Activated CD4-positive, alpha-beta T cell treated with anti-CD3 and anti-CD28 coated beads, Interleukin-2, Interleukin-6, amounts not matched to agents 100 ng/mL and 50 ng/mL, durations not matched to agents 16 hours and 8 hours (primary cell): ENCODE data around the gene USP54.
A peak's percentile ranks its signal among the peaks of the same experiment; 100 is the strongest.
"Not testable (repeated sequence)": the region's sequence is repeated elsewhere in the genome, so short reads cannot be mapped to it uniquely, and the experiment has no call there.

Experiments used
- DNase-seq: peaks from one replicate; pipeline ENCODE4 v3.0.0-alpha.2; 2020

The USP54 gene

DNA sequence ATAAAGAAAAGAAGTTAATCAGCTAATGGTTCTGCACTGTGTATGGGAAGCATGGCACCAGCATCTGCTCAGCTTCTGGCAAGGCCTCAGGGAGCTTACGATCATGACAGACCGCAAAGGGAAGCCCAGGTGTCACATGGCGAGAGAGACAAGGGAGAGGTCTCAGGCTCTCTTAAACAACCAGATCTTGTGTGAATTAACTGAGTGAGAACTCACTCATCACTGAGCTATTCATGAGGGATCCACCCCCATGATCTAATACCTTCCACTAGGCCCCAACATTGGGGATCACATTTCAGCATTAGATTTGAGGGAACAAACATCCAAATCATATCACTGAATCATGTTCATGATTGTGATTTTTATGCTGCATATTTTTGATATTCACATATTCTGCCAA is 5.8 kb downstream of the USP54 start:
- DNase-seq: no peak

DNA sequence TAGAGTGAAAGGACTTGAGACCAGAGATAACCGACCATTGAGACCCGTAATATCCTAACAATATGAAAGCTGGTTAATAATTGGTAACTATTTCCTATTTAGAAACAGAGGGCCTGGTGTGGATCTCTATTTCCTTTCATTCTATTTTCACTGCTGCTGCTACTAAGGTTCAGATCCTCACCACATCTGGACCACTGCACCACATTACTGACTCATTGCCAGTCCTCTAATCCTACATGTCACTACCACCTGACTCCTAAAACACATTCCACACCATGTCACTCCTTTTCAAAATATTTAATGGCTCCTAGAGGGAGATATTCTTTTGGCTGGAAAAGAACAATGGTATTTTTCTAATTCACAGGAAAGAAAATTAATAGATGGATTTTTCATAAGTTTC is 6.4 kb downstream of the USP54 start:
- DNase-seq: no peak

DNA sequence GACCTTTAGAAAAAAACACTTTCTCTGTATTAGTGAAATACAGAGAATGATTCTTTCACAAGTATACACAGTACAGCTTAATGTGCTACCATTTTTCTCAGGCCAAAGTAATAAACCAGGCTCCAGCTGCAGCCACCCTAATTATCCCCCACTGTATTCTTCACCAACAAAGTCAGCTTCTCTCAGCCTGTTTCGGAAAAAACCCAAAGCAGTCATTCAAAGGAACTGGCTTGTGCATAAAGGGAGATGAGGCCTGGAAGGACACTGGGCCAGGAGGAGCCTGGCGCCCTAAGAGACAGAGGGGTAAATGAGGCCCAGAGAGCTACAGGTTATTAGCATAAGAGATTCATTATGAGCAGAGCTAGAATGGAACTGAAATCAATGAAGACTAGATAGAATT is 9.2 kb downstream of the USP54 start:
- DNase-seq: no peak

DNA sequence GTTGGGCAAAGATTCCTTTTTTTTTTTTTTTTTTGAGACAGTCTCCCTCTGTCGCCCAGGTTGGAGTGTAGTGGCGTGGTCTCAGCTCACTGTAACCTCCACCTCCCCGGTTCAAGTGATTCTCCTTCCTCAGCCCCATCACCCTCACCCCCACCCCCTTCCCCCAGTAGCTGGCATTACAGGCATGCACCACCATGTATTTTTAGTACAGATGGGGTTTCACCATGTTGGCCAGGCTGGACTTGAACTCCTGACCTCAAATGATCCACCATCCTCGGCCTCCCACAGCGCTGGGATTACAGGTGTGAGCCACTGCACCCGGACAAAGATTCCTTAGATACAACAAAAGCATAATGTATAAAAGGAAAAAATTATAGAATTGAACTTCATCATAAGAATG is 12.2 kb downstream of the USP54 start:
- DNase-seq: not testable (repeated sequence)

DNA sequence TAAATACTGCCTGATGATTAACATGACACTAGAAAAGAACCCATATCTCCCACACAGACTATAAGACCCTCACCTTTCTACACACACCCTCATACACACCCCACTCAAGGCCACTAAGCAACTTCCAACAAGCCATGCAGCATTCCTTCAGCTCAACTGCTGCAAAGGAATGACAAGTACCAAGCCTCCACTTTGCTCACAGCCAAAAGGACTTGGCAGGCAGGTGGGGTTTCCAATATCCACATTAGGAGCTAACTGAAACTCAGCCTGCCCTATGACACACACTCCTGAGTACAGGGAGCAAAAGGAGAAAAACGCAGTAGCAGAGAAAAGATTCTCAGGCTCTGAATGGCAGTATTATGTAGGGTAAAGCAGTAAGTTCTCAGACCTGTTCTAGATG is 13.4 kb downstream of the USP54 start:
- no peak for DNase-seq

DNA sequence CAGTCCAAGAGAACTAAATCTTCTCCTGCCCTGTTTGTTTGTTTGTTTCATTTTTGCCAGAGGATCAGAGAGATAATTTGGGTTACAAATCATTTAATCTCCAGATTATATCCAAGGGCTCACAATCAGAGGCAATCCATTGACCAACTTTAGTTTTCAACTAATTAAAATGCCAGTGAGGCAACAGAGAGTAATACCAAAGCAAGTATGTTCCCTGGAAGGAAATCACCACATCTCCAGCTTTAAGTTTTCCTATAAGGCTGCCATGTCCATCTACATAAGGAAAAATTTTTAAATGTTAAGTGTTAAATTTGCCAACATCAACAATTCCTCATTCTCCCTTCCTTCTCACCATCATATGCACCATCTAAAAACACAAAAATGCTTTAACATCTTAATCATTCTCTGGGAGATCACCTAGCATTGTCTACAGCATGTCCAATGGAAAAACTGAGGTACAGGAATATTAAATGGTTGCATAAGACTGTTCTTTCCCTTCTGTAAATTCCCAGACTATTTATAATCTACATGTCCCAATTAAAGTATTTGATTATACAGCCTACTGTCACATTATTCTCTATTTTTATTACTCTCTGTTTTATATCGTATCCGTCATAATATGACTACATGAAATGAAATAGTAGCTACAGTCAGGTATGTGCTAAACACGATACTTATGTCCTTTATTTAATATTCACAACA is 14.1 kb downstream of the USP54 start:
- DNase-seq: no peak

DNA sequence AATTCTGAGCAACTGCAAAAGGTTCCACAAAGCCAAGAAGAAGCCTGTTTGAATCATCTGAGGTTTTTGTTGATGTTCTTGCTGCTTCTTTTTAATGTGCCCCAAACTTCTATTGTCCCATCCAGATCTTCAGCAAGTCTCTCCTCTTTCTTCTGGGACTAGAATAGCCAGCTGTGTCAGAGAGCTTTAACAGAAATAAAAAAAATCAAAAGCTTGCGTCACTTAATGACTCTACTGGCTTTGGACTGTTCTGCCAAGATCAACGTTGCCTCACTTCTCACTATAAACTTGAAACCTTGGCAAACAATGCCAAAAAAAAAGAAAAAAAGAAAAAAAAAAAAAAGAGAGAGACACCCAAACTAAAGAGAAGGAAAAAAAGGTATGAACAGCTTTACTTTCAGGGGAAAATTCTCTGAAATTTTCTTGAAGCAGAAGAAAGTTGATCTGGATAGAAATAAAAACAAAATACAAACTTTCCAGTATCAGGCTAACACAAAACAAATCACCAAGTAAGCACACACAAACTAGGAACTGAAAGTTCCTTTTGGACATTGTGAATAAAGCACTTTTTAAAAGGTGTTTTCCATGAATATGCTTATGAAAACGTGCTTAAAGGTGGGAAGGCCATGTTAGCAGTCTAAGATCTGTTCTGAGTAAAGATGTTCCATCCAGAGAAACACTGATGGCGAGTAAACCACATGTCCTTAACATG is 14.8 kb downstream of the USP54 start:
- no peak for DNase-seq

DNA sequence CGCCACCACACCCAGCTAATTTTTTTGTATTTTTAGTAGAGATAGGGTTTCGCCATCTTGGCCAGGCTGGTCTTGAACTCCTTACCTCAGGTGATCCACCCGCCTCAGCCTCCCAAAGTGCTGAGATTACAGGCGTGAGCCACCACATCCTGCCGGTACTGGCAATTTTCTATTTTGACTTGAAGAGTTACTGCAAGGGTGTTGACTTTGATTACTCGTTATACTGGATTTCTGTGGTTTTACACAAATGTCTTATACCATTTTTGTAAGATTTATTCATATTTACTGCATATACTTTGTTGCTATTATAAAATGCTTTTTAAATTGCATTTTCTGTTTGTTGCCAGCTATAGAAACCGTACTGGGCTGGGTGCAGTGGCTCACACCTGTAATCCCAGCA is 24.1 kb downstream of the USP54 start:
- peak; percentile 7 for DNase-seq

DNA sequence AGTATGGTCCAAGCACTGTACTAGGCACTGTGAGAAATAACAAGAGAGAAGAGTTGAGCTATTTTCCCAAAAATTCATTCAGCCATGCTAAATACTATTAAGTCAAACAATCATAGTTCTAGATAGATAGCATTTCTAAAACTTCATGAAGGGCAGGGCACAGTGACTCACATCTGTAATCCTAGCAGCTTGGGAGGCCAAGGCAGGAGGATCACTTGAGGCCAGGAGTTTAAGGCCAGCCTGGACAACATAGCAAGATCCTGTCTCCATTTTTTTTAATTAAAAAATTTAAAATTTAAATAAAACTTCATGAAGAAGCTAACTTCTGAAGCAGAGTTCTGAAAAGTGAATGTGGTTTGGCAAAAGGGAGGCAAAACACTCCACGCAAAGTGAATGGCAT is 29.9 kb downstream of the USP54 start:
- DNase-seq: no peak

DNA sequence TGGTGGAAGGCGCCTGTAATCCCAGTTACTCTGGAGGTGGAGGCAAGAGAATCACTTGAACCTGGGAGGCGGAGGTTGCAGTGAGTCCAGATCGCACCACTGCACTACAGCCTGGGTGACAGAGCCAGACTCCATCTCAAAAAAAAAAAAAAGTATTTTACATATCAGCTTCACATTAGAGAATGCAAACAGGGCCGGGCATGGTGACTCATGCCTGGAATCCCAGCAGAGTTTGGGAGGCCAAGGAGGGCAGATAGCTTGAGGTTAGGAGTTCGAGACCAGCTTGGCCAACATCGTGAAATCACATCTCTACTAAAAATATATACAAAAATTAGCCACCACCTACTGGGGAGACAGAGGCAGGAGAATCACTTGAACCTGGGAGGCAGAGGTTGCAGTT is 31.6 kb downstream of the USP54 start:
- no peak for DNase-seq

DNA sequence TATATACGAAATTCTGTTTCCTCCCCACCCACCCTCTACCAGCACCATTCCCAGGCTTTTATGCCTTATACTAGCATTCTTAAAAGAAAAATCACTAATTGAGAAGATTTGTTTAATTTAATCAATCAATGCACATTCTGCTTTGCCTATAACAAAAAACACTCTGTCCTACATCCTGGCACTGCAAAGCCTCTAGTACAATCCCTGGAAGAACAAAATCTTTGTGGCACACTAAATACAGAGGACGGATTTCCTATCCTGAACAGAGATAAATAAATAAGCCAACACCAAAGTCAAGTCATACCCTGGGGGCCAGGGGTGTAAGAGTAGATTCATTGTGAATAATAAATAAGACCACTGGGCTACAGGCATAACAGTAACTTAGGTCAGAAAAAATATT is 34.3 kb downstream of the USP54 start:
- no peak for DNase-seq

DNA sequence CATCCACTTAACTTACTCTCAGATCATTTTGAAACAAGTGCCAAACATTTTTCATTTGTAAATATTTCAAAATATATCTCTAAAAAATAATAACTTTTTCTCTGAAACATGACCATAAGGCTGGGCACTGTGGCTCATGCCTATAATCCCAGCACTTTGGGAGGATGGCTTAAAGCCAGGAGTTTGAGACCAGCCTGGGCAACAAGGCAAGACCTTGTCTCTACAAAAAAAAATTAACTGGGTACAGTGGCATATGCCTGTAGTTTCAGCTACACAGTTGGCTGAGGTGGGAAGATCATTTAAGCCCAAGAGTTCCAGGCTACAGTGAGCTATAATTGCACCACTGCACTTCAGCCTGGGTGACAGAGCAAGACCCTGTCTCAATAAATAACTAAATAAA is 36.4 kb downstream of the USP54 start:
- no peak for DNase-seq

DNA sequence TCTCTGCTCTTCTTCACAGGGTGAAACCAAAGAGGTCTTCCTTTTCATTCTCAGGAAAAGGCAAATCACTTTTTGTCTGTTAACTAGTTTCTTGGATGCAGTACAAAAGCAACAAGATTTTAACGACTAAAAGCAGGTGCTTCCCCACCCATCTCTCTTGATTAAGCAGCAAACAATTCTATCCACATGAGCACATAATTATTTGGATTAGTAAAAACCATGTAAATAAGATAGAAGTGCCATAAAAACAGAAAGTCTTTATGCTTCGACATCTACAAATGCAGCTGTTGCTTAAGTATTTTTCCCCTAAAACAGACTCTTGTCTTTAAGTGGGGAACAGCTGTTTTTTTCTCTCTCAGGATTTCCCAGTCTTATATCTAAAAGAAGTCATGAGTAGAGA is 37.4 kb downstream of the USP54 start:
- no peak for DNase-seq

DNA sequence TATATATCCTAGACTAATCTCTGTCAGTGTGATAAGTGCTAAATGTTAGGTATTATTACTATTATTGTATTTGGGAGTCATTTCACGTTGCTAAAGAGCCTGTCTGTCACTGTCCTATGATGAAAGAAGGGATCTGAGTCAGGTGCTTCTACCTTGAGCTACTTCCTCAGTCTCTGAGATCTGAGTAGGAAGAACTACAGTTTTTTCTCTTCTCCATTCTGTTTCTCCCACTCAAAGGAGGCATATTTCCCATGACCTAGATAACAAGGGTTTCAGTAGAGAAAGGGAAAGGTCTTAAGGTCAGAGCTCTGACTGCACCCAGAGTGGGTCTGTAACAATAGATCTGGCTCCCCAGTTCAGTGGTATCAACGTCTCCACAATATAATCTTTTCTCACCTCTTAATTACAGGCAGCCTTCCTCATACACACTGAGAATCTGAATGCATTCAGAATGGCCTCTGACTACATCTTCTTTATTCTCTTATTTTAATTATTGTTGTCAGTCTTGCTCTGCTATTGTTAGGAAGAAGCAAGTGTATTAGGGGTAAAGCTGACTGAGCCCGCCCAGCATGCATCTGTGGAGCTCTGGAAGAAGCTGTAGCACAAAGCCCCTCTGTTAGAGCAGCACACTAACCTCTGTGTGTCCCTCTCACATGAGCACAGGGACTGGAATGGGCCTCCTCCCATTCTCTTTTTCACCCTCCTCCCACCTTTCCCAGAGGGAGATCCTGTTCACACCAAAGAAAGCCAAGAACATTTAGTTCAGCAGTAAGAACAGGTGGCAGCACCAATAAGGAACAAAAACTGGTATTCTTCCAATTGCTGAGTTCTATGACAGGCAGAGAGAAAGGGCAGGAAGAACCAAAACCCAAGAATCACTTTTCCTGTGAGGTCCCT is 38.1 kb downstream of the USP54 start:
- no peak for DNase-seq

DNA sequence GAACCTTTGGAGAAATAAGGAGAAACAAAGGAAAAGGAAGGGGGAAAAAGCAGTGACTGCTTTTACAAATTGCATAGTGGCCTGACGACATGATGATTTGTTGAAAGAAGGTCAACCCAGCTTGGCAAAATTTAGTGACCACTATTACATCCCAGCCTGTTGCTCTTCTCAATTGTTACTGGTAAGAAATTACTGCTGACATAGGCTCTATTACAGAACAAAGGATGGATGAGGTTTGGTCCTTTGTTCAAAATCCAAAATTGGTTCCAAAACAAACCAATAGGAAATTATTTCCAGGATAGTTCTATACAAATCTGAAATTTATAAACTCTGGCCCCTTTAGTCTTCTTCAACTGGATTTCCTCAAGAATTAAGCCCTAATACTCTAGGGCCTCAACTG is 39.6 kb downstream of the USP54 start:
- no peak for DNase-seq

DNA sequence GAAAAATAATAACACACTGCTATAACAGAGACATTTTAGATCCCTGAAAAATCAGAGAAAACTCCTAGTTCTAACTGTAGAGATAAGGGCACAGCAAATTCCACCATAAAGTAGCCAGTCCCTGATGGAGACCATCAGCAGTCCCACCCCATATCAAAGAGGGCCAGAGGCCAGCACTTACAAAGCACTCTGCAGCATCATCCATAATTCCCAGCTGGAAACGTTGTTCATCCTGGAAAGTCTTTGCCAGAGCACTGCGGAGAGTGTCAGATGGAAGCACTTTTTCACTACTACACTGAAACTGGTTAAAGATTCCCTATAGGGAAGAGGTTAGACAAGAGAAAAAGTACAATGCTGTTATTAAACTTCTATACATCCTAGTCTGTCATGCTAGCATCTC is 45.8 kb downstream of the USP54 start:
- no peak for DNase-seq

DNA sequence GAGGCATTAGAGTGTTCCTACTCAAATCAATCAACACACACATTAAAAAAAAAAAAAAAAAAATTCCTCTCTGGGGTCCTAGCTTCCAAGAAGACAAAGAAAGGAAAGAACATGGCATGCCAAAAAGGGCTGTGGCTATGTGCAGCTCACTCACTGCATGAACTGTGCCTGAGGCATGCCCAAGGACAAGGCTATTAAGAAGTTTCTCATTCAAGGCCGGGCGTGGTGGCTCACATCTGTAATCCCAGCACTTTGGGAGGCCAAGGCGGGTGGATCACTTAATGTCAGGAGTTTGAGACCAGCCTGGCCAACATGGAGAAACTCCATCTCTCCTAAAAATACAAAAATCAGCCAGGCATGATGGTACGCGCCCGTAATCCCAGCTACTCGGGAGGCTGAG is 53.4 kb downstream of the USP54 start:
- DNase-seq: no peak

DNA sequence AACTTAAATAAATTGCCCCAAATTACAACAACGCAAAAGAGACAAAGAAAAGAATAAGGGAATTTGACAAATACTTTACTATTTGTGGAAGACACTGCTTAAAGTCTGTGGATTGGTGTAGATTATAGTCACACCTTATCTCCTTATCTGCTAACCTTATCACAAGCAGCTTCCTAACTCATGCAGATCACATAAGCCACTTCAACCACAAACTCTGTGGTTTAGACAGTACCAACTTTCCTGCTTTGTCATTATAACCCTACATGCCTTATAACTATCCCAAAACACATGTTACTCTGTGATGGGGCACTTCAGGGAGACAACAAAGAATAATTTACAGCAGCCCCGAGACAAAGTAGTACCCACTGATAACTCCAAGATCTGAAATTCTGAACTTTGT is 53.9 kb downstream of the USP54 start:
- DNase-seq: peak; percentile 38

DNA sequence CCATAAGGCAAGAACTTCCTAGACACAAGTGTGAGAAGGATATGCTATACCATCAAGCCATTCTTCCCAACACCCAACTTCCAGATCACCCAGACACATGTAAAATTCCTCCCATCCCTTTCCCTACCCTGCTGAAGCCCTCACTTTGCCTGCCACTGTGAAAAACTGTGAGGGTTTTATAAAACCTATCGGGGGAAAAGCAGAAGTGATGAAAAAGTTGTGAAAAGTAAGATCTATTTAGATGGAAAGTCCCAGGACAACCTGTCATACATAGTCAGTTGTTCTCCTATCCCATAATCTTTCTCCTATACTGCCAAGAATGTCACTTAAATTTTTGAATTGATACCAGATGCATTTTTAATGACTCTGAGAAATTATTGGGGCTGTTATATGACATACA is 56.3 kb downstream of the USP54 start:
- no peak for DNase-seq

DNA sequence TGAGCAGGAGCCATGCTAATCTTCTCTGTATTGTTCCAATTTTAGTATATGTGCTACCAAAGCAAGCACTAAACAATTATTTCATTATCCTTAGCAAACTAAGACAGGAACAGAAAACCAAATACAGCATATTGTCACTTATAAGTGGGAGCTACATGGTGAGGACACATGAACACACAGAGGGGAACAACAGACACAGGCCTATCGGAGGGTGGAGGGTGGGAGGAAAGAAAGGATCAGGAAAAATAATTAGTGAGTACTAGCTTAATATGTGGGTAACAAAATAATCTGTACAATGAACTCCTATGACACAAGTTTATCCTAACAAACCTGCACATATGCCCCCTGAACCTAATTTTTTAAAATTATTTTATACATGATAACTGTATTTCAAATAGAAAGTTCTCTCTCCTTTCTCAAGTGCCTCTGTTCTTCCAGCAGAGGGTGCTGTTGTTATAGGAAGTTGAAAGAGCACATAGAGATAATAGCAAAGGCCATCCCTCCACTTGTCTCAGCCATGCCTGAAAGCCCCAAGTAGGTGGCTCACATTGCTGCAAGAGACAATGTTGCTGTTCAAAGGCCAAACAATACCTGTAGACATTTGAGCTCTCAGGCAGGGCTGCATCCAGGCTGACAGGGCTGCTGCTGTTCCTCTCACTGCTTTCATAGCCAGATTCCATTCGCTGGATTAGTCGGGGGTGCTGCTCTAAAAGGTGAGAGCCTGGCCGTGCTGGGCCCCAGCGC is 61.9 kb downstream of the USP54 start:
- DNase-seq: peak; percentile 84

DNA sequence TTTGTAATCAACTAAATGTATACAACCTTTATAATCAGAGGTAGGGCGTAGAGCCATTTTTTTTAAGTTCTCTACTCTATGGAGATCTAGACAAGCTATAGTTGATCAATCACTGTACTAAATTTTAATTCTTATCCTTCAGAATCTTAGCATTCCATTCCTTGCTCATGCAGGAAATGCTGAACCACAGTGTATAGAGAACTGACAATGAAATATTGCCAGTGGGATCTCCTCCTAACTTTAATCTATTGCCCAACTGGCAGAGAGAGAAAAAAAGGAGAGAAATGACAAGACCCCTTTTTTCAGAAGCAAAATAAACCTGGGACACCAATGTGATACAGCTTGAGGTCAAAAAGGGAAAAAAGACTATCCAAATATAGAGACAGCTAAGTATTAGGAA is 68.9 kb downstream of the USP54 start:
- no peak for DNase-seq

DNA sequence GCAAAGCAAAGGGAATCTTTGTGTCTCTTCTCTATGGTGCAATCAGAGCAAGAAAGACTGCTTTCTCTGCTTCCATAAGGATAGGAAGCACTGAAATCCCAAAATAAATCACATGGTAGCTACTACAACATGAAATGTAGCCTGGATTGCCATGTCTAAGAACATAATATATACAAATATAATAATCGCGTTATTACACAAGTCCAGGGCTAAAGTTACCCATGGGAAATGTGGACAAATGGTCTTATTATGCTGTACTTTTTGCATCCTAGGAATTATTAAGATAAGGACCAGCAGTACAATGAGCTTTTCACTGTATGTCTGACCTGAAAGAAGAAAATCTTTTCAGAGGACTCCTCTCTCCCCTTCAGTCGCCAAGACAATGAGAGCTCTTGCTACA is 71.8 kb downstream of the USP54 start:
- DNase-seq: no peak
